Activated CD8-positive, alpha-beta T cell treated with anti-CD3 and anti-CD28 coated beads for 36 hours (primary cell): ENCODE measurements around the gene NDRG2. TPM values are rescaled to one million over a fixed set of nuclear protein-coding genes. Genes with fewer than 3 reads are reported as not detected.
A peak's percentile ranks its signal among the peaks of the same experiment; 100 is the strongest.

Experiments
- ATAC-seq: fragments of 200-7000 bp; cut with Tn5 transposase; one replicate; pipeline ENCODE4 v1.10.0; 2021; ENCODE audit warnings: mild to moderate bottlenecking, moderate library complexity
- CTCF ChIA-PET: fragments of 350-600 bp; sonication (Branson Sonifier 250); formaldehyde crosslinking; loops from one replicate; lab custom pipeline; 2021; ENCODE audit warnings: antibody characterized with exemption; lab: Charles Lee
- POLR2A ChIA-PET: fragments of 350-600 bp; sonication (Branson Sonifier 250); formaldehyde crosslinking; loops from one replicate; lab custom pipeline; 2021; ENCODE audit warnings: antibody characterized with exemption; lab: Charles Lee
- DNase-seq: peaks from one replicate; pipeline ENCODE4 v3.0.0-alpha.2; 2020
- H3K27ac Mint-ChIP-seq: one replicate; pipeline ENCODE4 v1.8.0; 2021; ENCODE audit warnings: mild to moderate bottlenecking, mixed read lengths
- H3K27me3 Mint-ChIP-seq: one replicate; pipeline ENCODE4 v1.8.0; 2021; ENCODE audit warnings: mixed read lengths
- H3K36me3 Mint-ChIP-seq: one replicate; pipeline ENCODE4 v1.8.0; 2021; ENCODE audit warnings: low read depth, mixed read lengths
- H3K4me1 Mint-ChIP-seq: one replicate; pipeline ENCODE4 v1.8.0; 2021; ENCODE audit warnings: low read depth, mixed read lengths
- H3K4me3 Mint-ChIP-seq: one replicate; pipeline ENCODE4 v1.8.0; 2021; ENCODE audit warnings: mild to moderate bottlenecking, moderate library complexity, mixed read lengths
- H3K9me3 Mint-ChIP-seq: one replicate; pipeline ENCODE4 v1.8.0; 2021; ENCODE audit warnings: mixed read lengths
- CTCF ChIP-seq: fragments of 200-600 bp; IDR thresholded peaks from one replicate; pipeline ENCODE4 v1.8.0; 2022; ENCODE audit warnings: antibody characterized with exemption, mild to moderate bottlenecking
- intact Hi-C: fragments of 100-400 bp; cut with micrococcal nuclease; formaldehyde crosslinking; loops from one replicate; pipeline ENCODE4 v1.10.0; 2022
- total RNA-seq, 2 experiments: library from RNA; stranded (reverse); gene quantifications; one replicate each; pipeline ENCODE4 v1.2.3, GENCODE V29; 2021

Gene NDRG2
- total RNA-seq, 2 experiments from 2014 or later = 4.3 to 5.3 TPM

- ChIA-PET POLR2A (no interaction called here), CTCF (interaction anchor here (0.7 to 15.2 kb wide), 9 partner anchors 8 to 89 kb away, joined by 3 to 267 read pairs (median 6); partner anchors contain the start of genes RNASE7, SLC39A2, TMEM253 and TPPP2)
- Mint-ChIP-seq H3K4me1 (peaks cover under 1% of the 10 kb centered on the region), H3K27ac (no peak overlapping the region), H3K36me3 (no peaks in the 10 kb centered on the region), H3K4me3 (no peak overlapping the region), H3K27me3 (peaks cover 2% of the 10 kb centered on the region), H3K9me3 (no peaks in the 10 kb centered on the region)
- ATAC-seq (no peak), DNase-seq (no peak)
- intact Hi-C loops = no loop called here
- no peak for TF ChIP-seq CTCF
Observed at GRCh38 chr14:21017528-21018245, 7.2 kb downstream of the NDRG2 start.

GRCh38 chr14:21016413-21017190 lies 8.3 kb downstream of the NDRG2 start:
- H3K27me3 Mint-ChIP-seq = peaks cover 10% of the 10 kb centered on the region
- no peak for DNase-seq
- ChIA-PET CTCF (interaction anchor here (1.0 to 15.2 kb wide), 9 partner anchors 9 to 91 kb away, joined by 3 to 267 read pairs (median 63); partner anchors contain the start of genes RNASE7, SLC39A2, TMEM253 and TPPP2), POLR2A (interaction anchor here (1.4 kb wide), 1 partner anchor 87 kb away, joined by 3 read pairs; no protein-coding TSS in a partner anchor)
- no peak overlapping the region for H3K27ac Mint-ChIP-seq
- H3K4me1 Mint-ChIP-seq = no peaks in the 10 kb centered on the region
- no peaks in the 10 kb centered on the region for H3K36me3 Mint-ChIP-seq
- intact Hi-C loops = no loop called here
- no peak overlapping the region for H3K4me3 Mint-ChIP-seq
- H3K9me3 Mint-ChIP-seq = no peaks in the 10 kb centered on the region
- no peak for ATAC-seq
- TF ChIP-seq CTCF = no peak

DNA sequence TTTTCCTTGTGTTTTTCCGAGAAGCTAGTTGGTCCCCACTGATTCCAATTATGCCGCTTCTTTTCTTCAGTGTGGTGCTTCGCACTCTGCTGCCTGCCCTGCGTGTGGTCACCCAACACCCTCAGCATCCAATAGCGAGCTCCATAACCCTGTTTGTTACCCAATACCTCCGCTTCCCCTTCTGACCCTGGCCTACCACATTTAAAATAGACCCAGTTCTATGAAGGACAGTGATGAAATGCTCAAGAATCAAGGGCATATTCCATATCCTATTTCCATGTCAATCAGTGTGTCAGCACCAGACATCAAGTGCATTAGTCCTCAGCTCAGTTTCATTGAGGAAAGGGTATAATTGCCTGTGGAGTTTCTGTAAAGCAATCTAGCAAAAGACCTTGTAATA lies 9.5 kb downstream of the NDRG2 start:
- no peak overlapping the region for H3K4me3 Mint-ChIP-seq
- DNase-seq (no peak), ATAC-seq (no peak)
- POLR2A ChIA-PET = interaction anchor here (0.9 to 2.2 kb wide), 9 partner anchors 8 to 90 kb away, joined by 3 to 8 read pairs (median 4); no protein-coding TSS in a partner anchor
- no peaks in the 10 kb centered on the region for H3K4me1 Mint-ChIP-seq
- intact Hi-C loops = loop anchor here (2.0 kb wide), 1 partner anchor 77 kb away; no protein-coding TSS in a partner anchor
- no peaks in the 10 kb centered on the region for H3K36me3 Mint-ChIP-seq
- CTCF ChIA-PET = interaction anchor here (1.1 to 15.2 kb wide), 41 partner anchors 9 to 722 kb away, joined by 3 to 267 read pairs (median 7); partner anchors contain the start of genes ARHGEF40, NDRG2, RNASE13 and RNASE7
- TF ChIP-seq CTCF = no peak
- H3K9me3 Mint-ChIP-seq = no peaks in the 10 kb centered on the region
- no peak overlapping the region for H3K27ac Mint-ChIP-seq
- H3K27me3 Mint-ChIP-seq = peaks cover 12% of the 10 kb centered on the region

- CTCF ChIA-PET = interaction anchor here (0.7 to 15.2 kb wide), 48 partner anchors 9 to 721 kb away, joined by 3 to 267 read pairs (median 7); partner anchors contain the start of genes ARHGEF40, NDRG2, OR5AU1 and RNASE13
- Mint-ChIP-seq H3K27me3 (peaks cover 12% of the 10 kb centered on the region), H3K4me3 (no peak overlapping the region), H3K36me3 (no peaks in the 10 kb centered on the region), H3K4me1 (no peaks in the 10 kb centered on the region), H3K27ac (no peak overlapping the region), H3K9me3 (no peaks in the 10 kb centered on the region)
- intact Hi-C loops = loop anchor here (1.0 to 2.0 kb wide), 2 partner anchors 26 to 78 kb away; no protein-coding TSS in a partner anchor
- peak; percentile 86 for DNase-seq
- TF ChIP-seq CTCF = peak; percentile 89
- peak; percentile 73 for ATAC-seq
- POLR2A ChIA-PET = interaction anchor here (0.9 to 2.2 kb wide), 9 partner anchors 9 to 90 kb away, joined by 3 to 8 read pairs (median 4); no protein-coding TSS in a partner anchor
Observed at GRCh38 chr14:21014761-21015190, 10.1 kb downstream of the NDRG2 start.
